ENCODE data around the gene SHFL. TPM values are rescaled to one million over a fixed set of nuclear protein-coding genes. Genes with fewer than 3 reads are reported as not detected.
A peak's percentile ranks its signal among the peaks of the same experiment; 100 is the strongest.

Gene SHFL
- total and polyA plus RNA-seq, 2 of the 4 experiments (the other 2 are of a cell fraction), result 9.0 to 32.1 TPM

DNA sequence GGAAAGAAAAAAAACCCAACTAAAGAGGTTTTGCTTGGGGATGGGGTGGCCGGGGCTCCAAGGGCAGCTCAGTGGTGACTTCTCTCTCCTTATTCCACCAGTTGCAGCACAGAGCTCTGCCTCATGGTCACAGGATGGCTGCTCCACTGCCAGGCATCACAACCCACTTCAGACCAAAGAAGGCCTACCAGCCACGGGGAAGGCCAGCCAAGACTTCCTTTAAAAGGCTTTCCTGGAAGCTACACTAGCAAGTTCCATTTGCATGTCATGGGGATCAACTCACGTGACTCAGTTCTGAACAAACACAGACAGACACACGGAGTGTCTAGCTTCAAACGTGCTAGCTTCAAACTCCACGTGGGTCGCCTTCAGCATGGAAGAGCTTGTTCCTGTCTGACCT lies 46.8 kb downstream of the SHFL start:
- H2AK5ac ChIP-seq (ENCODE audit: low read depth, low read length), result no peak overlapping the region
- CTCF ChIA-PET, result interaction anchor here (0.6 kb wide), 1 partner anchor 117 kb away, joined by 3 read pairs; no protein-coding TSS in a partner anchor
- no peaks in the 10 kb centered on the region for H3K9me3 ChIP-seq (ENCODE audit: control insufficient read depth, insufficient read depth, low read length)
- no peak for ATAC-seq (ENCODE audit: low read depth)
- no peak overlapping the region for H3K27ac ChIP-seq (ENCODE audit: insufficient read depth, low read length)
- no peak overlapping the region for H3K18ac ChIP-seq (ENCODE audit: low read depth, low read length)
- H3K4me1 ChIP-seq (ENCODE audit: control insufficient read depth, insufficient read depth, low read length), result peaks cover 3% of the 10 kb centered on the region; the same call in 1 of the 2 replicates
- no peaks in the 10 kb centered on the region; the same call in 1 of the 2 replicates for H4K20me1 ChIP-seq (ENCODE audit: insufficient read depth, low read length)
- POLR2A ChIA-PET (ENCODE audit: unreplicated experiment), result no interaction called here
- no peak overlapping the region for H3K4me2 ChIP-seq (ENCODE audit: low read depth, low read length)
- no peak overlapping the region for H3K4me3 ChIP-seq (ENCODE audit: insufficient read depth, low read depth, low read length)
- H4K5ac ChIP-seq (ENCODE audit: low read depth, low read length), result no peak overlapping the region
- H2AFZ ChIP-seq (replicated peaks; ENCODE audit: low read length, poor library complexity), result no peak overlapping the region
- no peak overlapping the region for H3K4ac ChIP-seq (ENCODE audit: low read depth, low read length)
- no peak overlapping the region for H2BK120ac ChIP-seq (ENCODE audit: low read depth, low read length)
- H3K56ac ChIP-seq (ENCODE audit: extremely low read depth, insufficient read depth, low read length), result no peak overlapping the region
- no peak overlapping the region for H3K9ac ChIP-seq (ENCODE audit: low read depth, low read length)
- H2BK15ac ChIP-seq (ENCODE audit: low read depth, low read length), result no peak overlapping the region
- no peak overlapping the region for H3K14ac ChIP-seq (replicated peaks; ENCODE audit: low read depth, low read length)
- 92% methylated on average over 6 of the region's 7 CpGs; no CpG with 5 or more reads in 1 of the 2 experiments for WGBS, 2 experiments (ENCODE audit: extremely low coverage in 2 of 2, insufficient read length in 1 of 2)
- H2AK9ac ChIP-seq (replicated peaks; ENCODE audit: low read depth, low read length, poor library complexity), result peak overlapping the region; percentile 3
- no peak overlapping the region for H2BK5ac ChIP-seq (ENCODE audit: low read depth, low read length, poor library complexity, severe bottlenecking)
- no peak overlapping the region for H4K8ac ChIP-seq (ENCODE audit: low read depth in 2 of 2, low read length in 2 of 2)
- intact Hi-C loops (cut with micrococcal nuclease) (no loop called here), in situ Hi-C loops (cut with MboI; ENCODE audit: low sequenced_read_pairs) (no loop called here), dilution Hi-C loops (cut with HindIII; ENCODE audit: low sequenced_read_pairs, unreplicated experiment) (no loop called here)
- H2BK20ac ChIP-seq (ENCODE audit: low read depth, low read length), result no peak overlapping the region
- BruUV-seq (replicated peaks), result no TSS peak
- peaks cover 52% of the 10 kb centered on the region for H3K36me3 ChIP-seq (ENCODE audit: control insufficient read depth, insufficient read depth, low read length)
- TF ChIP-seq CHD1 (IDR thresholded peaks at IDR 0.05; ENCODE audit: low read depth, low read length) (no peak), SMC3 (IDR thresholded peaks at IDR 0.05; ENCODE audit: low read depth, low read length) (no peak), RFX5 (IDR thresholded peaks at IDR 0.05; ENCODE audit: low read depth, low read length) (no peak), MXI1 (IDR thresholded peaks at IDR 0.05; ENCODE audit: borderline replicate concordance, low read depth, low read length) (no peak), NFE2L2 (IDR thresholded peaks at IDR 0.05; ENCODE audit: low read depth, low read length) (no peak), MAZ (IDR thresholded peaks at IDR 0.05; ENCODE audit: borderline replicate concordance, low read depth, low read length) (no peak), FOS (IDR thresholded peaks at IDR 0.05; ENCODE audit: low read depth, low read length) (no peak), BHLHE40 (IDR thresholded peaks at IDR 0.05; ENCODE audit: low read depth, low read length) (no peak), POLR2A (IDR thresholded peaks at IDR 0.05; ENCODE audit: low read depth, low read length) (no peak), MAFK (IDR thresholded peaks at IDR 0.05; ENCODE audit: low read depth, low read length) (no peak), CEBPB (IDR thresholded peaks at IDR 0.05; ENCODE audit: low read depth, low read length) (no peak), RCOR1 (IDR thresholded peaks at IDR 0.05; ENCODE audit: insufficient replicate concordance, low read length) (no peak), RAD21 (IDR thresholded peaks at IDR 0.05; ENCODE audit: low read length) (no peak)
- TF ChIP-seq, protein P1, sequence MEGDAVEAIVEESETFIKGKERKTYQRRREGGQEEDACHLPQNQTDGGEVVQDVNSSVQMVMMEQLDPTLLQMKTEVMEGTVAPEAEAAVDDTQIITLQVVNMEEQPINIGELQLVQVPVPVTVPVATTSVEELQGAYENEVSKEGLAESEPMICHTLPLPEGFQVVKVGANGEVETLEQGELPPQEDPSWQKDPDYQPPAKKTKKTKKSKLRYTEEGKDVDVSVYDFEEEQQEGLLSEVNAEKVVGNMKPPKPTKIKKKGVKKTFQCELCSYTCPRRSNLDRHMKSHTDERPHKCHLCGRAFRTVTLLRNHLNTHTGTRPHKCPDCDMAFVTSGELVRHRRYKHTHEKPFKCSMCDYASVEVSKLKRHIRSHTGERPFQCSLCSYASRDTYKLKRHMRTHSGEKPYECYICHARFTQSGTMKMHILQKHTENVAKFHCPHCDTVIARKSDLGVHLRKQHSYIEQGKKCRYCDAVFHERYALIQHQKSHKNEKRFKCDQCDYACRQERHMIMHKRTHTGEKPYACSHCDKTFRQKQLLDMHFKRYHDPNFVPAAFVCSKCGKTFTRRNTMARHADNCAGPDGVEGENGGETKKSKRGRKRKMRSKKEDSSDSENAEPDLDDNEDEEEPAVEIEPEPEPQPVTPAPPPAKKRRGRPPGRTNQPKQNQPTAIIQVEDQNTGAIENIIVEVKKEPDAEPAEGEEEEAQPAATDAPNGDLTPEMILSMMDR (conservative IDR thresholded peaks at IDR 0.05; ENCODE audit: low read depth, low read length), result no peak
- TF ChIP-seq, protein P2, sequence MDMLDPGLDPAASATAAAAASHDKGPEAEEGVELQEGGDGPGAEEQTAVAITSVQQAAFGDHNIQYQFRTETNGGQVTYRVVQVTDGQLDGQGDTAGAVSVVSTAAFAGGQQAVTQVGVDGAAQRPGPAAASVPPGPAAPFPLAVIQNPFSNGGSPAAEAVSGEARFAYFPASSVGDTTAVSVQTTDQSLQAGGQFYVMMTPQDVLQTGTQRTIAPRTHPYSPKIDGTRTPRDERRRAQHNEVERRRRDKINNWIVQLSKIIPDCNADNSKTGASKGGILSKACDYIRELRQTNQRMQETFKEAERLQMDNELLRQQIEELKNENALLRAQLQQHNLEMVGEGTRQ (IDR thresholded peaks at IDR 0.05; ENCODE audit: low read depth, low read length), result no peak
- TF ChIP-seq, protein P3, sequence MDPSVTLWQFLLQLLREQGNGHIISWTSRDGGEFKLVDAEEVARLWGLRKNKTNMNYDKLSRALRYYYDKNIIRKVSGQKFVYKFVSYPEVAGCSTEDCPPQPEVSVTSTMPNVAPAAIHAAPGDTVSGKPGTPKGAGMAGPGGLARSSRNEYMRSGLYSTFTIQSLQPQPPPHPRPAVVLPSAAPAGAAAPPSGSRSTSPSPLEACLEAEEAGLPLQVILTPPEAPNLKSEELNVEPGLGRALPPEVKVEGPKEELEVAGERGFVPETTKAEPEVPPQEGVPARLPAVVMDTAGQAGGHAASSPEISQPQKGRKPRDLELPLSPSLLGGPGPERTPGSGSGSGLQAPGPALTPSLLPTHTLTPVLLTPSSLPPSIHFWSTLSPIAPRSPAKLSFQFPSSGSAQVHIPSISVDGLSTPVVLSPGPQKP (IDR thresholded peaks at IDR 0.05; ENCODE audit: borderline replicate concordance, low read depth, low read length), result no peak
- no peak for DNase-seq
- no peak overlapping the region for H4K91ac ChIP-seq (ENCODE audit: insufficient read depth, low read depth, low read length)
- peaks cover 3% of the 10 kb centered on the region for H3K9me1 ChIP-seq (ENCODE audit: insufficient read depth, low read length)
- peaks cover 0 to 6% of the 10 kb centered on the region in 2 experiments; a peak in 3 of 4 replicates for H3K79me1 ChIP-seq (ENCODE audit: low read depth in 1 of 2, low read length in 2 of 2)
- no peak overlapping the region for H3K23ac ChIP-seq (ENCODE audit: low read depth, low read length)
- no peaks in the 10 kb centered on the region for H3K27me3 ChIP-seq (ENCODE audit: control insufficient read depth, insufficient read depth, low read length)

All from IMR-90 (cell line).